HG02678 (cell line): Measurements from ENCODE around the gene PITPNM2.

Experiments used
- ATAC-seq: cut with Tn5 transposase; IDR thresholded peaks from one replicate; pipeline ENCODE4 v1.9.1; 2021; ENCODE audit warnings: mild to moderate bottlenecking, moderate library complexity; ENCODE audit not compliant: unreplicated experiment

PITPNM2 gene

GRCh38 chr12:123150744-123151456 is at the start of gene PITPNM2:
TSS of gene PITPNM2 (minus strand) at chr12:123151090. CDS start at chr12:123034590, 116,500 bp downstream.
- peak; percentile 70 for ATAC-seq

GRCh38 chr12:123200414-123200813 is 49.5 kb upstream of the PITPNM2 start:
- ATAC-seq: no peak

- no peak for ATAC-seq
These were observed 49.0 kb upstream of the PITPNM2 start for GRCh38 chr12:123199936-123200335.

GRCh38 chr12:123187637-123188036 is 36.7 kb upstream of the PITPNM2 start:
- no peak for ATAC-seq

- ATAC-seq: no peak
These were observed 29.3 kb upstream of the PITPNM2 start for GRCh38 chr12:123180171-123180570.

GRCh38 chr12:123171967-123172366 is 21.1 kb upstream of the PITPNM2 start:
- ATAC-seq: no peak

- ATAC-seq: no peak
These were observed 16.4 kb upstream of the PITPNM2 start for GRCh38 chr12:123167329-123167728.

- no peak for ATAC-seq
These were observed 14.6 kb upstream of the PITPNM2 start for GRCh38 chr12:123165537-123165936.

GRCh38 chr12:123164710-123165261 is 13.9 kb upstream of the PITPNM2 start:
- no peak for ATAC-seq

GRCh38 chr12:123164222-123164621 is 13.3 kb upstream of the PITPNM2 start:
- no peak for ATAC-seq

- no peak for ATAC-seq
These were observed 12.3 kb upstream of the PITPNM2 start for GRCh38 chr12:123163227-123163626.

- no peak for ATAC-seq
These were observed 10.1 kb upstream of the PITPNM2 start for GRCh38 chr12:123160801-123161487.

GRCh38 chr12:123153906-123154305 is 3.0 kb upstream of the PITPNM2 start:
- ATAC-seq: no peak

- ATAC-seq: no peak
These were observed 1.9 kb upstream of the PITPNM2 start for GRCh38 chr12:123152833-123153232.

GRCh38 chr12:123151457-123152454 is 866 bp upstream of the PITPNM2 start:
- peak; percentile 22 for ATAC-seq

- peak; percentile 32 for ATAC-seq
These were observed 581 bp downstream of the PITPNM2 start for GRCh38 chr12:123150275-123150743.

- ATAC-seq: no peak
These were observed 1.2 kb downstream of the PITPNM2 start for GRCh38 chr12:123149501-123150274.

GRCh38 chr12:123149088-123149487 is 1.8 kb downstream of the PITPNM2 start:
- ATAC-seq: no peak

- ATAC-seq: no peak
These were observed 2.2 kb downstream of the PITPNM2 start for GRCh38 chr12:123148655-123149054.

GRCh38 chr12:123148223-123148622 is 2.7 kb downstream of the PITPNM2 start:
- no peak for ATAC-seq
